ENCODE measurements around the gene MRPS14.

MRPS14 gene

GRCh38 chr1:174997041-174997440, 26.2 kb downstream of the MRPS14 start:
- no peak overlapping the region for H3K4me3 ChIP-seq (ENCODE audit: low read depth, low read length)
- peaks cover 4% of the 10 kb centered on the region for H3K79me2 ChIP-seq
- no peak overlapping the region for H2AFZ ChIP-seq
- H3K4me2 ChIP-seq (ENCODE audit: low read length): no peak overlapping the region
- H3K4me1 ChIP-seq: no peaks in the 10 kb centered on the region
- no peaks in the 10 kb centered on the region for H3K27me3 ChIP-seq (ENCODE audit: control insufficient read depth, insufficient read depth, low read length)
- no peaks in the 10 kb centered on the region for H3K36me3 ChIP-seq (ENCODE audit: control insufficient read depth, insufficient read depth, low read length)
- TF ChIP-seq CTCF (IDR thresholded peaks at IDR 0.05): no peak
- H3K9me3 ChIP-seq (ENCODE audit: control insufficient read depth, low read length): no peaks in the 10 kb centered on the region
- no peak overlapping the region for H3K27ac ChIP-seq
- H3K9ac ChIP-seq: no peak overlapping the region

GRCh38 chr1:174996476-174996875, 26.7 kb downstream of the MRPS14 start:
- Histone ChIP-seq H3K9ac (no peak overlapping the region), H3K36me3 (ENCODE audit: control insufficient read depth, insufficient read depth, low read length) (no peaks in the 10 kb centered on the region), H3K4me1 (no peaks in the 10 kb centered on the region), H3K27me3 (ENCODE audit: control insufficient read depth, insufficient read depth, low read length) (no peaks in the 10 kb centered on the region), H3K27ac (no peak overlapping the region), H2AFZ (no peak overlapping the region), H3K4me2 (ENCODE audit: low read length) (no peak overlapping the region), H3K9me3 (ENCODE audit: control insufficient read depth, low read length) (no peaks in the 10 kb centered on the region), H3K79me2 (peaks cover 4% of the 10 kb centered on the region), H3K4me3 (ENCODE audit: low read depth, low read length) (no peak overlapping the region)
- no peak for TF ChIP-seq CTCF (IDR thresholded peaks at IDR 0.05)

- no peak overlapping the region for H3K4me2 ChIP-seq (ENCODE audit: low read length)
- no peaks in the 10 kb centered on the region for H3K27me3 ChIP-seq (ENCODE audit: control insufficient read depth, insufficient read depth, low read length)
- no peak overlapping the region for H2AFZ ChIP-seq
- no peaks in the 10 kb centered on the region for H3K9me3 ChIP-seq (ENCODE audit: control insufficient read depth, low read length)
- H3K79me2 ChIP-seq: peaks cover 4% of the 10 kb centered on the region
- no peaks in the 10 kb centered on the region for H3K36me3 ChIP-seq (ENCODE audit: control insufficient read depth, insufficient read depth, low read length)
- no peak for TF ChIP-seq CTCF (IDR thresholded peaks at IDR 0.05)
- H3K9ac ChIP-seq: no peak overlapping the region
- H3K27ac ChIP-seq: no peak overlapping the region
- H3K4me1 ChIP-seq: no peaks in the 10 kb centered on the region
- H3K4me3 ChIP-seq (ENCODE audit: low read depth, low read length): no peak overlapping the region
Measured at GRCh38 chr1:174995916-174996315, 27.3 kb downstream of the MRPS14 start.

- H3K79me2 ChIP-seq: peaks cover under 1% of the 10 kb centered on the region
- no peaks in the 10 kb centered on the region for H3K36me3 ChIP-seq (ENCODE audit: control insufficient read depth, insufficient read depth, low read length)
- H3K27ac ChIP-seq: no peak overlapping the region
- no peak overlapping the region for H3K4me2 ChIP-seq (ENCODE audit: low read length)
- H3K9ac ChIP-seq: no peak overlapping the region
- H3K4me3 ChIP-seq (ENCODE audit: low read depth, low read length): no peak overlapping the region
- peaks cover 2% of the 10 kb centered on the region for H3K4me1 ChIP-seq
- H3K27me3 ChIP-seq (ENCODE audit: control insufficient read depth, insufficient read depth, low read length): no peaks in the 10 kb centered on the region
- TF ChIP-seq CTCF (IDR thresholded peaks at IDR 0.05): no peak
- H3K9me3 ChIP-seq (ENCODE audit: control insufficient read depth, low read length): no peaks in the 10 kb centered on the region
- no peak overlapping the region for H2AFZ ChIP-seq
Measured at GRCh38 chr1:174995121-174995520, 28.1 kb downstream of the MRPS14 start.

- Histone ChIP-seq H2AFZ (no peak overlapping the region), H3K9ac (no peak overlapping the region), H3K4me2 (ENCODE audit: low read length) (no peak overlapping the region), H3K27ac (no peak overlapping the region), H3K79me2 (no peaks in the 10 kb centered on the region), H3K27me3 (ENCODE audit: control insufficient read depth, insufficient read depth, low read length) (no peaks in the 10 kb centered on the region), H3K4me1 (peaks cover 2% of the 10 kb centered on the region), H3K36me3 (ENCODE audit: control insufficient read depth, insufficient read depth, low read length) (no peaks in the 10 kb centered on the region), H3K9me3 (ENCODE audit: control insufficient read depth, low read length) (no peaks in the 10 kb centered on the region), H3K4me3 (ENCODE audit: low read depth, low read length) (no peak overlapping the region)
- TF ChIP-seq CTCF (IDR thresholded peaks at IDR 0.05): no peak
Measured at GRCh38 chr1:174991473-174991872, 31.8 kb downstream of the MRPS14 start.

Measured in parathyroid adenoma (tissue), 2 donors.